HepG2 (cell line): ENCODE results near the gene LRRC4C. TPM values are rescaled to one million over a fixed set of nuclear protein-coding genes. Genes with fewer than 3 reads are reported as not detected.

ENCODE experiments used
- ATAC-seq: fragments of 200-7000 bp; cut with Tn5 transposase; 3 replicates; pipeline ENCODE4 v1.9.1; 2020; ENCODE audit warnings: mild to moderate bottlenecking, moderate library complexity
- BruUV-seq: library from RNA; stranded (reverse); fragments of 400-500 nt; replicated peaks from 2 replicates; lab custom pipeline; 2021; lab: Mats Ljungman, UMichigan
- CTCF ChIA-PET: fragments of 300-600 bp; formaldehyde crosslinking; extraction: SDS; loops from one replicate; lab custom pipeline; 2021; ENCODE audit warnings: low total read pairs, inconsistent platforms, low intra/inter-chr PET ratio; lab: Yijun Ruan, JAX
- POLR2A ChIA-PET: fragments of 350-600 bp; sonication (Branson Sonifier 250); formaldehyde crosslinking; loops from one replicate; lab custom pipeline; 2020; ENCODE audit warnings: antibody characterized with exemption, inconsistent platforms; lab: Yijun Ruan, JAX
- DNase-seq: peaks from one replicate; pipeline ENCODE4 v3.0.0-alpha.2; 2015; ENCODE audit warnings: low spot score
- FAIRE-seq: peaks from 3 replicates; lab custom pipeline; 2011; peaks lifted over from hg19 to GRCh38; lab: Jason Lieb, UNC
- H2AFZ ChIP-seq: one replicate; pipeline ENCODE4 v1.6.1; 2011; ENCODE audit warnings: low read length, inconsistent platforms
- H3K27ac ChIP-seq: fragments of 300-600 bp; 3 replicates; pipeline ENCODE4 v1.8.0; 2011; ENCODE audit warnings: mixed run types, mild to moderate bottlenecking, mixed read lengths, low read length, inconsistent platforms; ENCODE audit not compliant: insufficient read depth; ENCODE audit errors: extremely low read length
- H3K27me3 ChIP-seq, 2 experiments: fragments of 200-600 bp in 1 of 2; 2 replicates in 1 of 2; 3 replicates in 1 of 2; pipeline versions ENCODE4 v1.6.0 to v1.8.0; 2011; ENCODE audit warnings: low read length in 2 of 2, mild to moderate bottlenecking in 2 of 2, moderate library complexity in 2 of 2, inconsistent platforms in 1 of 2; ENCODE audit not compliant: insufficient read depth in 2 of 2, control insufficient read depth in 1 of 2
- H3K36me3 ChIP-seq, 2 experiments: fragments of 200-600 bp in 1 of 2; replicated peaks in 1 of 2; 2 replicates in 1 of 2; 3 replicates in 1 of 2; pipeline versions ENCODE4 v1.5.1 to v1.8.0; 2011; ENCODE audit warnings: low read length in 2 of 2, inconsistent platforms in 1 of 2; ENCODE audit not compliant: insufficient read depth in 2 of 2, control insufficient read depth in 1 of 2
- H3K4me1 ChIP-seq: 2 replicates; pipeline ENCODE4 v1.5.1; 2012; ENCODE audit warnings: low read length, inconsistent platforms; ENCODE audit not compliant: insufficient read depth
- H3K4me2 ChIP-seq: 2 replicates; pipeline ENCODE4 v1.6.0; 2011; ENCODE audit warnings: low read depth, low read length, inconsistent platforms
- H3K4me3 ChIP-seq, 3 experiments: fragments of 200-600 bp in 1 of 3; sonication (generic), shearing (Covaris generic) in 1 of 3; replicated peaks in 1 of 3; 2 replicates each; pipeline ENCODE4 v1.5.1; 2011 to 2016; ENCODE audit warnings: low read length in 3 of 3, inconsistent platforms in 2 of 3, low read depth in 2 of 3, mild to moderate bottlenecking in 2 of 3, control low read depth in 1 of 3, mixed read lengths in 1 of 3; ENCODE audit not compliant: insufficient read depth in 1 of 3
- H3K79me2 ChIP-seq: one replicate; pipeline ENCODE4 v1.6.1; 2011; ENCODE audit warnings: low read length, inconsistent platforms; ENCODE audit not compliant: insufficient read depth
- H3K9ac ChIP-seq: 2 replicates; pipeline ENCODE4 v1.6.0; 2011; ENCODE audit warnings: mild to moderate bottlenecking, low read depth, low read length, inconsistent platforms; ENCODE audit not compliant: insufficient read depth
- H3K9me3 ChIP-seq: 2 replicates; pipeline ENCODE4 v1.5.1; 2012; ENCODE audit warnings: mild to moderate bottlenecking, low read length
- H4K20me1 ChIP-seq: 2 replicates; pipeline ENCODE4 v1.6.0; 2011; ENCODE audit warnings: inconsistent platforms, mild to moderate bottlenecking, low read length, moderate library complexity; ENCODE audit not compliant: insufficient read depth
- GMEB2 ChIP-seq: IDR thresholded peaks from 2 replicates; pipeline ENCODE4 v1.6.1; 2016; ENCODE audit warnings: missing biosample characterization, missing genetic modification reagents, low read depth
- GRHL1 ChIP-seq: sonication (generic); formaldehyde crosslinking; conservative IDR thresholded peaks from 2 replicates; pipeline ENCODE4 v1.8.0; 2022; ENCODE audit warnings: missing genetic modification reagents
- IRF9 ChIP-seq: sonication (generic); formaldehyde crosslinking; IDR thresholded peaks from 2 replicates; pipeline ENCODE4 v1.8.0; 2022; ENCODE audit warnings: missing genetic modification reagents, mild to moderate bottlenecking, borderline replicate concordance
- KDM5B ChIP-seq: sonication (generic); formaldehyde crosslinking; IDR thresholded peaks from 2 replicates; pipeline ENCODE4 v1.4.0; 2020; ENCODE audit warnings: missing genetic modification reagents, mild to moderate bottlenecking, borderline replicate concordance
- KMT2A ChIP-seq: sonication (generic); formaldehyde crosslinking; IDR thresholded peaks from 2 replicates; pipeline ENCODE4 v1.4.0; 2020; ENCODE audit warnings: missing genetic modification reagents
- LCORL ChIP-seq, 2 experiments: fragments of 450-650 bp in 1 of 2; sonication (generic) in 1 of 2; formaldehyde crosslinking in 1 of 2; IDR thresholded peaks; 2 replicates each; pipeline versions ENCODE4 v1.5.0 to v1.6.1; 2017 to 2020; ENCODE audit warnings: antibody characterized with exemption in 1 of 2, missing genetic modification reagents in 1 of 2
- MATR3 ChIP-seq: sonication (generic); formaldehyde crosslinking; IDR thresholded peaks from 2 replicates; pipeline ENCODE4 v1.4.0; 2020; ENCODE audit warnings: missing genetic modification reagents
- MIXL1 ChIP-seq: IDR thresholded peaks from 2 replicates; pipeline ENCODE4 v1.6.1; 2016
- NBN ChIP-seq: fragments of 450-650 bp; conservative IDR thresholded peaks from 2 replicates; pipeline ENCODE4 v1.6.1; 2017
- NR2C2 ChIP-seq: sonication (generic); formaldehyde crosslinking; IDR thresholded peaks from 2 replicates; pipeline ENCODE4 v1.4.0; 2020; ENCODE audit warnings: missing genetic modification reagents, mild to moderate bottlenecking, moderate library complexity, borderline replicate concordance
- RORA ChIP-seq: sonication (generic); formaldehyde crosslinking; IDR thresholded peaks from 2 replicates; pipeline ENCODE4 v1.5.0; 2020; ENCODE audit warnings: mild to moderate bottlenecking, missing genetic modification reagents, moderate library complexity
- TBX3 ChIP-seq: fragments of 450-650 bp; IDR thresholded peaks from 2 replicates; pipeline ENCODE4 v1.6.1; 2017; ENCODE audit warnings: antibody characterized with exemption, mild to moderate bottlenecking, inconsistent platforms, borderline replicate concordance
- THAP11 ChIP-seq: IDR thresholded peaks from 2 replicates; pipeline ENCODE4 v1.6.1; 2016; ENCODE audit warnings: missing biosample characterization, missing genetic modification reagents
- ZNF230 ChIP-seq: sonication (generic); formaldehyde crosslinking; IDR thresholded peaks from 2 replicates; pipeline ENCODE4 v1.4.0; 2020; ENCODE audit warnings: mild to moderate bottlenecking, missing genetic modification reagents
- ZNF317 ChIP-seq: sonication (generic); formaldehyde crosslinking; IDR thresholded peaks from 2 replicates; pipeline ENCODE4 v1.5.0; 2020; ENCODE audit warnings: mild to moderate bottlenecking, missing genetic modification reagents
- ZNF619 ChIP-seq: sonication (generic); formaldehyde crosslinking; IDR thresholded peaks from 2 replicates; pipeline ENCODE4 v1.4.0; 2020; ENCODE audit warnings: mild to moderate bottlenecking, missing genetic modification reagents
- WGBS: methylation state at CpG from one replicate; pipeline ENCODE4 v1.1.6; 2017; ENCODE audit warnings: low lambda C conversion rate; 5-methylcytosine and 5-hydroxymethylcytosine counted together
- in situ Hi-C: cut with HindIII; loops from 2 replicates; pipeline ENCODE4 v1.10.0; 2017; ENCODE audit warnings: low pct_unique_long_range_greater_than_20kb; ENCODE audit not compliant: extremely low pct_ligation_motif_present
- intact Hi-C: fragments of 100-400 bp; cut with micrococcal nuclease; formaldehyde crosslinking; loops from one replicate; pipeline ENCODE4 v1.10.0; 2022; ENCODE audit not compliant: unreplicated experiment
- polyA plus RNA-seq, 8 experiments: library from polyadenylated mRNA; depleted of rRNA in 3 of 8; stranded (reverse) in 7 of 8; unstranded in 1 of 8; fragments of >200 nt; fragmentation: Illumina TruSeq in 4 of 8; extraction: Trizol in 4 of 8; gene quantifications; 2 replicates each; pipeline versions ENCODE4 v1.2.1 to v1.2.3, GENCODE V29; 2011 to 2016; ENCODE audit warnings: low read depth in 4 of 8, missing spikeins in 1 of 8, mixed read lengths in 1 of 8; ENCODE audit not compliant: insufficient read depth in 1 of 8
- total RNA-seq, 5 experiments: library from RNA; depleted of rRNA; stranded (reverse); fragments of >200 nt; fragmentation: Illumina TruSeq; extraction: Trizol; gene quantifications; 2 replicates each; pipeline ENCODE4 v1.2.3, GENCODE V29; 2016; ENCODE audit warnings: low read depth in 1 of 5

LRRC4C gene
- total and polyA plus RNA-seq, 2 of the 13 experiments (the other 11 are each of a cell fraction or from before 2014, with no cell fraction given) = not detected

- no peak for TF ChIP-seq GRHL1 (CRISPR knock-in tag)
- TF ChIP-seq KMT2A (CRISPR knock-in tag) = no peak
- no peak for TF ChIP-seq TBX3
- TF ChIP-seq LCORL (IDR thresholded peaks at IDR 0.05) = no peak
- no peak for TF ChIP-seq LCORL (CRISPR knock-in tag; IDR thresholded peaks at IDR 0.05)
- TF ChIP-seq ZNF317 (CRISPR knock-in tag) = no peak
- no peak for TF ChIP-seq RORA
- TF ChIP-seq MIXL1 (CRISPR knock-in tag) = no peak
Observed at GRCh38 chr11:41319434-41319833, 140.0 kb downstream of the LRRC4C start (continued).

- Histone ChIP-seq H3K9me3 (no peaks in the 10 kb centered on the region), H3K4me1 (no peaks in the 10 kb centered on the region), H3K4me3 (no peak overlapping the region), H3K27ac (no peak overlapping the region), H3K4me2 (no peak overlapping the region), H2AFZ (no peak overlapping the region), H3K79me2 (no peaks in the 10 kb centered on the region), H3K27me3 (no peaks in the 10 kb centered on the region), H3K36me3 (no peaks in the 10 kb centered on the region), H4K20me1 (no peaks in the 10 kb centered on the region), H3K9ac (no peak overlapping the region)
- intact Hi-C loops = no loop called here
- POLR2A ChIA-PET = no interaction called here
- DNase-seq (no peak), FAIRE-seq (no peak), ATAC-seq (no peak)
- 4% methylated on average over 2 of the region's 2 CpGs for WGBS
- no TSS peak for BruUV-seq
- in situ Hi-C loops = no loop called here
- no peak for TF ChIP-seq NBN
- no peak for TF ChIP-seq MIXL1 (CRISPR knock-in tag)
- TF ChIP-seq THAP11 (CRISPR knock-in tag) = no peak
- no peak for TF ChIP-seq GMEB2 (CRISPR knock-in tag)
- no peak for TF ChIP-seq IRF9 (CRISPR knock-in tag)
- TF ChIP-seq MATR3 (CRISPR knock-in tag) = no peak
- TF ChIP-seq ZNF230 (CRISPR knock-in tag) = no peak
- no peak for TF ChIP-seq ZNF619 (CRISPR knock-in tag)
- no peak for TF ChIP-seq KDM5B
- no peak for TF ChIP-seq NR2C2
- CTCF ChIA-PET = no interaction called here
Observed at GRCh38 chr11:41316751-41317150, 142.7 kb downstream of the LRRC4C start.
